K562 (cell line): ENCODE measurements around the gene KCNS1. TPM values are rescaled to one million over a fixed set of nuclear protein-coding genes. Genes with fewer than 3 reads are reported as not detected.

Source experiments
- ATAC-seq: fragments of 200-7000 bp; cut with Tn5 transposase; 3 replicates; pipeline ENCODE4 v1.9.1; 2020; ENCODE audit warnings: moderate library complexity
- BruUV-seq: library from RNA; stranded (reverse); fragments of 400-500 nt; replicated peaks from 2 replicates; lab custom pipeline; 2021; lab: Mats Ljungman, UMichigan
- CTCF ChIA-PET: fragments of 300-600 bp; formaldehyde crosslinking; extraction: SDS; loops from one replicate; lab custom pipeline; 2021; ENCODE audit warnings: low intra/inter-chr PET ratio; lab: Yijun Ruan, JAX
- POLR2A ChIA-PET: fragments of 300-600, 350-650 bp; sonication (Branson Sonifier 250); formaldehyde crosslinking; extraction: SDS; loops from one replicate; lab custom pipeline; 2021; ENCODE audit warnings: antibody characterized with exemption, inconsistent platforms; lab: Yijun Ruan, JAX
- DNase-seq, 4 experiments: peaks; one replicate each; pipeline versions ENCODE4 v3.0.0 to v3.0.0-alpha.2; 2011 to 2018; ENCODE audit warnings: low spot score in 3 of 4, mixed read lengths in 3 of 4; ENCODE audit errors: extremely low read depth in 1 of 4
- FAIRE-seq: peaks from 2 replicates; lab custom pipeline; 2011; peaks lifted over from hg19 to GRCh38; lab: Jason Lieb, UNC
- H2AFZ ChIP-seq: 2 replicates; pipeline ENCODE4 v1.6.0; 2011; ENCODE audit warnings: low read depth, low read length, control low read depth, inconsistent platforms
- H3K27ac ChIP-seq: fragments of 200-600 bp; 3 replicates; pipeline ENCODE4 v1.8.0; 2011; ENCODE audit warnings: low read depth, mild to moderate bottlenecking, control low read depth, inconsistent platforms, low read length, moderate library complexity, mixed read lengths; ENCODE audit errors: extremely low read depth
- H3K27me3 ChIP-seq, 2 experiments: fragments of 300-600 bp in 1 of 2; 2 replicates in 1 of 2; 3 replicates in 1 of 2; pipeline versions ENCODE4 v1.6.0 to v1.8.0; 2011; ENCODE audit warnings: inconsistent platforms in 2 of 2, low read length in 2 of 2, mild to moderate bottlenecking in 1 of 2, mixed read lengths in 1 of 2, moderate library complexity in 1 of 2; ENCODE audit not compliant: control insufficient read depth in 2 of 2, insufficient read depth in 2 of 2
- H3K36me3 ChIP-seq: fragments of 300-600 bp; 3 replicates; pipeline ENCODE4 v1.8.0; 2011; ENCODE audit warnings: mild to moderate bottlenecking, low read length, inconsistent platforms; ENCODE audit not compliant: control insufficient read depth, insufficient read depth
- H3K4me1 ChIP-seq, 2 experiments: fragments of 200-600 bp in 1 of 2; replicated peaks in 1 of 2; 2 replicates in 1 of 2; 3 replicates in 1 of 2; pipeline versions ENCODE4 v1.5.1 to v1.8.0; 2011; ENCODE audit warnings: inconsistent platforms in 2 of 2, low read length in 2 of 2, mild to moderate bottlenecking in 1 of 2, mixed read lengths in 1 of 2, moderate library complexity in 1 of 2; ENCODE audit not compliant: control insufficient read depth in 2 of 2, insufficient read depth in 2 of 2
- H3K4me2 ChIP-seq: 2 replicates; pipeline ENCODE4 v1.6.1; 2011; ENCODE audit warnings: low read length, control low read depth, inconsistent platforms, mixed read lengths; ENCODE audit not compliant: insufficient read depth
- H3K4me3 ChIP-seq: fragments of 200-600 bp; sonication (generic), shearing (Covaris generic); 2 replicates; pipeline ENCODE4 v1.5.1; 2016; ENCODE audit warnings: control low read depth, inconsistent platforms
- H3K79me2 ChIP-seq: fragments of 200-600 bp; 3 replicates; pipeline ENCODE4 v1.8.0; 2011; ENCODE audit warnings: low read length, inconsistent platforms; ENCODE audit not compliant: control insufficient read depth, insufficient read depth
- H3K9ac ChIP-seq, 2 experiments: 2 replicates each; pipeline versions ENCODE4 v1.6.0 to v1.6.1; 2011; ENCODE audit warnings: low read depth in 2 of 2, low read length in 2 of 2, control low read depth in 1 of 2, inconsistent platforms in 1 of 2, mild to moderate bottlenecking in 1 of 2, mixed read lengths in 1 of 2; ENCODE audit not compliant: insufficient read depth in 1 of 2
- H3K9me1 ChIP-seq: one replicate; pipeline ENCODE4 v1.6.0; 2011; ENCODE audit warnings: inconsistent platforms, mild to moderate bottlenecking, low read length, moderate library complexity; ENCODE audit not compliant: control insufficient read depth, insufficient read depth
- H3K9me3 ChIP-seq: replicated peaks from 2 replicates; pipeline ENCODE4 v1.5.1; 2011; ENCODE audit warnings: low read depth, low read length, inconsistent platforms; ENCODE audit not compliant: control insufficient read depth, insufficient read depth
- H4K20me1 ChIP-seq: replicated peaks from 2 replicates; pipeline ENCODE4 v1.6.1; 2011; ENCODE audit warnings: low read length, inconsistent platforms, mixed read lengths; ENCODE audit not compliant: control insufficient read depth, insufficient read depth
- BCL6 ChIP-seq: fragments of 250-450 bp; sonication (Bioruptor Pico); IDR thresholded peaks from 2 replicates; pipeline ENCODE4 v1.4.0; 2020
- CREBBP ChIP-seq: IDR thresholded peaks from one replicate; pipeline ENCODE4 v1.6.1; 2012; ENCODE audit warnings: low read depth, mild to moderate bottlenecking, control low read depth, inconsistent platforms, low read length
- GTF2E2 ChIP-seq: fragments of 200-800 bp; sonication (Bioruptor generic); IDR thresholded peaks from 2 replicates; pipeline ENCODE4 v1.6.1; 2016; ENCODE audit warnings: missing genetic modification characterization, missing compliant biosample characterization
- RBFOX2 ChIP-seq: fragments of 200-400 bp; formaldehyde crosslinking; IDR thresholded peaks from 2 replicates; pipeline ENCODE4 v1.6.1; 2017; ENCODE audit warnings: low read depth, mild to moderate bottlenecking, low read length, moderate library complexity
- THRAP3 ChIP-seq: fragments of 450-650 bp; IDR thresholded peaks from 2 replicates; pipeline ENCODE4 v1.6.1; 2016; ENCODE audit warnings: mild to moderate bottlenecking, inconsistent platforms, borderline replicate concordance
- ZBTB49 ChIP-seq: sonication (generic); formaldehyde crosslinking; IDR thresholded peaks from 2 replicates; pipeline ENCODE4 v1.8.0; 2022; ENCODE audit warnings: missing genetic modification reagents, mild to moderate bottlenecking, borderline replicate concordance
- ZNF589 ChIP-seq: fragments of 200-800 bp; sonication (Bioruptor generic); IDR thresholded peaks from 2 replicates; pipeline ENCODE4 v1.6.1; 2016; ENCODE audit warnings: low read depth, missing genetic modification characterization, missing compliant biosample characterization
- WGBS: fragments of 100-300 bp; shearing (Covaris generic); methylation state at CpG from one replicate; pipeline ENCODE4 v1.1.6; 2016; ENCODE audit warnings: low coverage, mixed read lengths; ENCODE audit not compliant: insufficient coverage; ENCODE audit errors: missing lambda C conversion rate; 5-methylcytosine and 5-hydroxymethylcytosine counted together
- in situ Hi-C: fragments of 300-500 bp; cut with MboI; formaldehyde crosslinking; loops from 4 replicates; pipeline ENCODE4 v1.15.0; 2018; ENCODE audit warnings: inconsistent platforms, mixed read lengths
- intact Hi-C: fragments of 100-400 bp; cut with micrococcal nuclease; formaldehyde crosslinking; loops from 2 replicates; pipeline ENCODE4 v1.14.2; 2022
- polyA plus RNA-seq, 8 experiments: library from polyadenylated mRNA; depleted of rRNA in 4 of 8; stranded (reverse) in 5 of 8; unstranded in 3 of 8; fragments of >200 nt; fragmentation: Nextera tagmentation in 2 of 8; fragmentation: Illumina TruSeq in 1 of 8; extraction: Ambion mirVana in 2 of 8; extraction: Trizol in 1 of 8; gene quantifications; 2 replicates each; pipeline versions ENCODE4 v1.2.1 to v1.2.3, GENCODE V29; 2011 to 2014; ENCODE audit warnings: inconsistent platforms in 1 of 8, missing spikeins in 1 of 8
- total RNA-seq, 7 experiments: library from RNA; depleted of rRNA in 6 of 7; stranded (reverse); fragments of >200 nt in 6 of 7; fragmentation: Illumina TruSeq in 2 of 7; extraction: Trizol in 2 of 7; gene quantifications; 2 replicates each; pipeline versions ENCODE4 v1.2.1 to v1.2.3, GENCODE V29; 2011 to 2021; ENCODE audit warnings: low replicate concordance in 1 of 7

KCNS1 gene
- total and polyA plus RNA-seq, 9 of the 15 experiments (the other 6 are each of a cell fraction or from before 2014, with no cell fraction given) = not detected

- CTCF ChIA-PET = no interaction called here
- Histone ChIP-seq H3K9ac (no peak overlapping the region), H2AFZ (no peak overlapping the region), H3K9me3 (no peaks in the 10 kb centered on the region), H3K36me3 (peaks cover 43% of the 10 kb centered on the region), H3K9me1 (no peaks in the 10 kb centered on the region), H3K27ac (no peak overlapping the region), H3K27me3 (no peaks in the 10 kb centered on the region), H3K4me1 (no peaks in the 10 kb centered on the region), H4K20me1 (no peaks in the 10 kb centered on the region), H3K4me3 (no peak overlapping the region), H3K79me2 (no peaks in the 10 kb centered on the region; the same call in 2 of the 3 replicates), H3K4me2 (no peak overlapping the region)
- no peak for FAIRE-seq
- no peak for DNase-seq
- no TSS peak for BruUV-seq
- 83% methylated on average over 8 of the region's 8 CpGs for WGBS
- POLR2A ChIA-PET = interaction anchor here (0.6 kb wide), 2 partner anchors 56 to 154 kb away, joined by 3 read pairs; no protein-coding TSS in a partner anchor
- in situ Hi-C loops = no loop called here
- ATAC-seq = no peak
- intact Hi-C loops = no loop called here
- TF ChIP-seq CREBBP (no peak), GTF2E2 (tag) (no peak), ZNF589 (CRISPR knock-in tag) (no peak), BCL6 (CRISPR knock-in tag) (no peak), RBFOX2 (no peak), ZBTB49 (CRISPR knock-in tag) (no peak), THRAP3 (no peak)
Measured at GRCh38 chr20:45056473-45057173, 44.3 kb downstream of the KCNS1 start.
